ENCODE results near the gene DHCR7.

The DHCR7 gene

GRCh38 chr11:71406681-71407080 is 41.5 kb downstream of the DHCR7 start:
- DNase-seq, result no peak

GRCh38 chr11:71404209-71404608 is 44.0 kb downstream of the DHCR7 start:
- DNase-seq, result no peak

- DNase-seq, result no peak
Observed at GRCh38 chr11:71402878-71403277, 45.3 kb downstream of the DHCR7 start.

- no peak for DNase-seq
Observed at GRCh38 chr11:71400216-71400615, 48.0 kb downstream of the DHCR7 start.

GRCh38 chr11:71399341-71399740 is 48.9 kb downstream of the DHCR7 start:
- DNase-seq, result no peak

GRCh38 chr11:71397961-71398360 is 50.2 kb downstream of the DHCR7 start:
- DNase-seq, result no peak

- no peak for DNase-seq
Observed at GRCh38 chr11:71397331-71397860, 50.8 kb downstream of the DHCR7 start.

- DNase-seq, result no peak
Observed at GRCh38 chr11:71396548-71397123, 51.6 kb downstream of the DHCR7 start.

GRCh38 chr11:71395774-71396173 is 52.4 kb downstream of the DHCR7 start:
- DNase-seq, result no peak

GRCh38 chr11:71395263-71395560 is 53.0 kb downstream of the DHCR7 start:
- DNase-seq, result no peak

GRCh38 chr11:71393283-71393682 is 54.9 kb downstream of the DHCR7 start:
- DNase-seq, result no peak

GRCh38 chr11:71391796-71392195 is 56.4 kb downstream of the DHCR7 start:
- DNase-seq, result no peak

- no peak for DNase-seq
Observed at GRCh38 chr11:71391352-71391751, 56.8 kb downstream of the DHCR7 start.

- no peak for DNase-seq
Observed at GRCh38 chr11:71388637-71389235, 59.5 kb downstream of the DHCR7 start.

- DNase-seq, result no peak
Observed at GRCh38 chr11:71387784-71388636, 60.2 kb downstream of the DHCR7 start.

GRCh38 chr11:71387200-71387599 is 61.0 kb downstream of the DHCR7 start:
- DNase-seq, result no peak

- DNase-seq, result no peak
Observed at GRCh38 chr11:71386202-71386601, 62.0 kb downstream of the DHCR7 start.

- no peak for DNase-seq
Observed at GRCh38 chr11:71385091-71385490, 63.1 kb downstream of the DHCR7 start.

- no peak for DNase-seq
Observed at GRCh38 chr11:71384561-71384960, 63.6 kb downstream of the DHCR7 start.
